Fibroblast of skin of left biceps (primary cell): ENCODE data around the gene CACNB2.
A peak's percentile ranks its signal among the peaks of the same experiment; 100 is the strongest.

Source experiments
- DNase-seq, 2 experiments: peaks; one replicate each; pipeline ENCODE4 v3.0.0-alpha.2; 2013; ENCODE audit warnings: low read depth in 2 of 2

The CACNB2 gene

DNA sequence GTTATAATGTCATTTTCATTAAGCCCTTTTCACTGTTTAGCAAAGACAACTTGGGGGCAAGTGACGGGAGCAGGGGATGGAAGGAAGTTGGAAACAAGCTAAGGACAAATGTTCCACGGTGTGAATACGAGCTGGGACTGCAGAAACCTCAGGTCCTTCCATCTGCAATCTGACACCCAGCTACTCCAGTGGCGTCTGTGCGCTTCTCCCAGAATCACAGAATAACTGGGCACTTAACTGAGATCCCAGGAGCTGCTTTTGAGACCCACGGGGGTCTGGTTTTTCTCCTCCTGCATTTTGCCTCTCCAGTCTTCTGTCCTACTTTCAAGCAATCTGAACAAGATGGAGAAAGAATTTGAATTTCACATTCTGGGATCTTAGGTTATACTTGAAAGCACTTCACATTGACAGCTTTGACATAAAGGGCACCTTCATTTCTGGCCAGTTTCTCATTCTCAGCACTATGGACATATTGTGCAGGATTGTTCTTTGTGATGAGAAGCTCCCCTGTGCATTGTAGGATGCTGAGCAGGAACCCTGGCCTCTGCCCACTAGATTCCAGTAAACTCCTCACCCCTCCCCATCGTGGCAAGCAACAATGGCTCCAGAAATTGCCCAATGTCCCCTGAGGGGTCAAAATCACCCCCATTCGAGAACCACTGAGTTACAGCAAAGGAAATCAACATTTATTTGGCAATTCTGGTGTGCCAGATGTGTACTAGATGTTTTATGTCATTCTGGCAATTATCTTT is 194.1 kb downstream of the CACNB2 start:
- no peak for DNase-seq

GRCh38 chr10:18340496-18341051 is 200.3 kb downstream of the CACNB2 start:
- no peak for DNase-seq

GRCh38 chr10:18341055-18341454 is 200.8 kb downstream of the CACNB2 start:
- no peak for DNase-seq

DNA sequence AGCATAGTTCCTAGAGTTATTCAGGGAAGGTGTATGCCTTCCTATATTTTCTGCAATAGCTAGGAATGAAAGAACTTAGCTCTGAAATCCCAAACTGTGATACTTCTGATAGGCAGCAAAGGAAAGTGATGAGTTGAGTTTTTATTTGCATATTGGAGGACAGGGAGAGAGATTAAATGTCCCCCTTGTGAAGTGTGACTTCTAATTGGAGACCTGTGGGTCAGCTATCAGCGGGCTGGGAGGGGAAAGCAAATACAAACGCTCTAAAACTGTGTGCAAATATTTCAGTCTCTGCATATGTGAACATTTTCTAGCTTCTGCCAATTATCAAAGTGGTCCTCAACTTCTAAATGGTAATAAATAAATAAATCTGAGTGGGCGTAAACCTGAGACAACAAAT is 203.3 kb downstream of the CACNB2 start:
- no peak for DNase-seq

- DNase-seq = no peak
Measured at GRCh38 chr10:18345308-18345707, 205.1 kb downstream of the CACNB2 start.

- DNase-seq = no peak
Measured at GRCh38 chr10:18350340-18350739, 210.1 kb downstream of the CACNB2 start.

DNA sequence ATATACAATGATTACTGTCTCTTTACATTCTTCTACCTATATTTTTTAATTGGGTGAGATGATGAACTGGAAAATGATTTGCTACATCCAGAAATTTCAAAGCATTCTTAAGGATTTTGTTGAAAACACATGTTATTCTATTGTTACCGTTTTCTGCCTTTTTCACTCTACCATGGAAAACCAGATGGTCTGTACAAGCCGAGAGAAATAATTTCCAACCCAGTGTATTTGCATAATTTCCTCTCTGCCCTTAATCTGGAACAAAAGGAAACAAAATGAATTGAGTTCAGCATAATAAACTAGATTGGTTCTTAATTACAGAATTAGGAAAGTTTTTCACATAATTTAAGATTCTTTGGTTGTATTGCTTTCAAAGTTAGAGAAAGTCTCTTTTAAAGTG is 211.2 kb downstream of the CACNB2 start:
- DNase-seq = no peak

GRCh38 chr10:18352175-18352574 is 212.0 kb downstream of the CACNB2 start:
- no peak for DNase-seq

DNA sequence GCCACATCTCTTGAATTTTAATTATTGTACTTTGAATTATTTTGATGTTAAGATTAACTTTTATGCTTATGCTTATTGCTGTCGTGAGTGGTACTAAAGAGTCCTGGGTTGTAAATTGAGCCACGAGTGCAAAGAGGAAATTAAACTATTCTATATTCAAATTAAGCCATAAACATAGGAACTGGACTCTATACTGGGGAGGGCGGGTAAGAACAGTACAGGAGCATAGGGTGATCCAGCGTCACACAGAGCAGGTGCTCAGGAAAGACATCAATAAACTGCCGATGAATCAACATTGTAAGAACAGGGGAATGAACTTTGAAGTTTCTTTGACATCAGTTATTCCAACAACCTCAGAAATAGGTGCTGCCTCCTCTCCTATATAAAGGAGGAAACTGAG is 219.6 kb downstream of the CACNB2 start:
- no peak for DNase-seq

DNA sequence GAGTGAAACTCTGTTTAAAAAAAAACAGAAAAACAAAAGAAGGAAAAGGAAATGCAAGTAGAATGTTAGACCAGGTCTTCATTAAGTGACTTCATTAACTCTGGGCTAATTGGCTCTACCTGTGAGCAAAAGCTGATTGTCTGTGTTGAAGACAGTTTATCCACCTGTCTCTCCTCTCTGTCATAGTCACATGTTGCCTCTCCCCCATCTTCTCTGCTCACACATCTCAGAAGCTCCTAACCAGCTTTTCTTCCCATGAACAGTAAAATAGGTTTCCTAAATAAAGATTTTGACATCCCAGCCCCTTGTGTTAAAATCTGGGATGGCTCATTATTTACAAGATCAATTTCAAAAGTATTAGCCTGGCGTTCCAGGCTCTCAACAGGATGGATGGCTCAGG is 222.7 kb downstream of the CACNB2 start:
- DNase-seq = no peak

DNA sequence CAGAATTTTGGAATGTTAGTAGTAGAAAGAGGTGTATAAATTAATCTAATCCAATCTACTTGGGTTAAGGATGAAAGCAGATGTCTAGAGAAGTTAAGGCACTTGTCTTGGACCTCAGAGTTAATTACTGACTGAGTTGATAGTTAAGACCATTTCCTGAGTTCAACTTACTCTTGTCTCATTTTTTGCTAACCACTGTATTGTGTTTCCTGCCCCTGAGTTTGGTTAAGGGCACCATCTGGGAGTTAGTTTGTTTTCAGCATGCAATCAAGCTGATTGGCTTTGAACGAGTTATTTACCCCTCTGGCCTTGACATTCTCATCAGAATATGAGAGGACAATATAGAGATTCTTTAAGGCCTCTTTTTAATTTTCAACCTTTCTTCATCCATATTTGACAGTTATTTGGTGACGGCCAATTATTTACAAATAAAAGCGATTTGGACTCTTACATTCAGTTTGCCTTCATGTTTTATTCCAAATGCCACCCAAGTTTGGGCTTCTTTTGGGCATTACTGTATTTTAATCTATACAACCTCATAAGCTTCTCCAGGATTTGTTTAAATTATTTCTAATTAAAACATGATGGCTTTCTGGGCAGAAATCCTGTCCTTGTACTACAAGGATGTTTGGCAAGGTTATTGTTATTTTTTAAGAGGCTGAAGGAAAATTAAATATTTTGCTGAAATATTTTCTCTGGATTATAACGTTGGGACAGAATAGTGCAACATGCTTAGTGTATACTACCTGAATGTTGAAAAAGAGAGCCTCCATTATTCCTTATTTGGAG is 225.0 kb downstream of the CACNB2 start:
- DNase-seq = no peak

DNA sequence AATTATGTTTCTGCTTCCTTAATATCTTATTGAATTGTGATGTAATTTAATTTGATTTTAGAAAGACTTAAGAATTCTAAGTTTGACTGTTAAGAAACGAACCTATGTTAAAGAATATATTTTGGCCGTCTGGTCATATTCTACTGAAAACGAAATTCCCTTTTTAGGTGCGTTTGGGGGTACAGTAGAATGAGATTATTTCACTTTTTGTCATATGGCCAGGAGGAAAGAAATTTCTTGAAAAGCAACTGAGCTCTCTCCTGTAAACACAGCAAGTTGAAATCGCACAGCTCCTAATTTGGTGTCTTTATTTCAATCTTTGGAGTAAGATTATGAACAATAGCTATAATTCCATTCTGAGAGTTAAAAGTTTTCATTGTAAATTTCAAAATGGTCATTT is 227.6 kb downstream of the CACNB2 start:
- no peak for DNase-seq

GRCh38 chr10:18368273-18368672 is 228.0 kb downstream of the CACNB2 start:
- peak in 1 of 2 experiments; percentile 10 for DNase-seq

- peak; percentile 16 to 29 for DNase-seq
Measured at GRCh38 chr10:18368682-18369081, 228.5 kb downstream of the CACNB2 start.

GRCh38 chr10:18369859-18370473 is 229.7 kb downstream of the CACNB2 start:
- DNase-seq = no peak

DNA sequence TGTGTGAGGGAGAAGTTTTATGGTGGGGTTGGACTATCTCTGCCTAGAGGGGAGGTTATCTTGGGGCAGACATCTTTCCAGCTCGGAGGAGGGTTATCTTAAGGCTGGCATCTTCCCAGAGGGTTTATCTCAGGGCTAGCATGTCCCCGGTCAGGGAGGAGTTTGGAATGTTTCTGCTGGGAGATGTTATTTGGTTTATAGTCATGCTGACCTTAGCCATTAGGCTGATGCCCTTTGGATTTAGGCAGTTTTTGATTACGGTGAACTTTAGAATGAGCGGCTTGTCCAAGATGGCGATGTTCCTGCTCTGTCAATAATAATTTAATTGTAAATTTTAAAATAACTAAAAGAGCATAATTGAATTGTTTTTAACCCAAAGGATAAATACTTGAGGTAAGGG is 236.4 kb downstream of the CACNB2 start:
- DNase-seq = no peak

DNA sequence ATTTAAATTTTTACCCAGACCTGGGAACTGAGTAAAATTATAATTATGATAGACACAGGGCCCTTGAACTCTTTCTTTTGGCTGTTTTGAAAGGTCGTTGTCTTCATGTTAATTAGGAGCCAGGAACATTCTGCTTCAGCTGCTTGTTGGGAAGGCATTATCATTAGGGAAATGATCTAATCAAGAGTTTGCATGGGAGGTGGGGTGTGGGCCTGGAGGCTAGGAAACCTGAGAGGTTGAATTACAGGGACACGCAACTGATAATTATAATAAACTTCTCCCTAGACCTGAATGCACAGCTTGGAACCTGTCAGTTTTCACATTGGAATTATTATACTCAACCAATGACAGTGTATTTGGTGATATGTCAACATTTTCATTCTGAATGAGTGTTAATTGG is 237.7 kb downstream of the CACNB2 start:
- no peak for DNase-seq

GRCh38 chr10:18378766-18379165 is 238.5 kb downstream of the CACNB2 start:
- DNase-seq = no peak

- DNase-seq = no peak
Measured at GRCh38 chr10:18381679-18382078, 241.5 kb downstream of the CACNB2 start.

DNA sequence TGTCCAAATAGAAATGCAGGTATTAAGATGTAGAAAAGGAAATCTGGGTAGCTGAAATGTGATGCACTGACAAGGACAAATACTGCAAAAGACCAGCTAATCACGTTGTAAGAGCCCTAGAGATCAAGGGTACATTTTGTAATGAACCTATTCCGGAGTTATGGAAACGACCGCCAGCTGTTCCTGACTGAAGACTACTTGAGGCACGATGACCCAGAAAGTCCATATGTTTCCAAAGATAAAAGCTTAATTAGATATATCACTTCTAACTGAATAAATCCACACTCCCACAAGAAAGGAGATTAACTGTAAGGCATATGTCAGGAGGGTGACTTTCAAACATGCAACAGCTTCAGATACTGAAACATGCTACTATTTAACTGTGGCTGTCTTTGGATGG is 257.7 kb downstream of the CACNB2 start:
- DNase-seq = no peak

DNA sequence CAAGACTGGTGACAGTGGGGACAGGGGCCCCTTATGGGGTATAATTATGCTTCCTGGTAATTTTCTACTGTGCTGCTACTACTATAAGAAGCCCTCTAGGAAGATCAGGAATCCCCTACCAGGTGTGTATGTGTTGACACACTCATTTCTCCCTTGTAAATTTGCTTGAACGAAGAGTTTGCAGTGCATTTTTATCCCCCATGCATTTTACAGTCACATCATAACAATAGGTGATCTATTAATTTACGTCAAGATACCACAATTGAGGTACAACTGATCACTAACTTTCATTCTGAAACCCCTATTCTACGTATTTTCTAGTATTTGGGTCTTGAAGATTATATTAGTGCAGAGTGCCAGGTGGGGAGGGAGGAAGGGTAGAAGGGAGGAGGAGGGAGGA is 258.9 kb downstream of the CACNB2 start:
- DNase-seq = no peak

DNA sequence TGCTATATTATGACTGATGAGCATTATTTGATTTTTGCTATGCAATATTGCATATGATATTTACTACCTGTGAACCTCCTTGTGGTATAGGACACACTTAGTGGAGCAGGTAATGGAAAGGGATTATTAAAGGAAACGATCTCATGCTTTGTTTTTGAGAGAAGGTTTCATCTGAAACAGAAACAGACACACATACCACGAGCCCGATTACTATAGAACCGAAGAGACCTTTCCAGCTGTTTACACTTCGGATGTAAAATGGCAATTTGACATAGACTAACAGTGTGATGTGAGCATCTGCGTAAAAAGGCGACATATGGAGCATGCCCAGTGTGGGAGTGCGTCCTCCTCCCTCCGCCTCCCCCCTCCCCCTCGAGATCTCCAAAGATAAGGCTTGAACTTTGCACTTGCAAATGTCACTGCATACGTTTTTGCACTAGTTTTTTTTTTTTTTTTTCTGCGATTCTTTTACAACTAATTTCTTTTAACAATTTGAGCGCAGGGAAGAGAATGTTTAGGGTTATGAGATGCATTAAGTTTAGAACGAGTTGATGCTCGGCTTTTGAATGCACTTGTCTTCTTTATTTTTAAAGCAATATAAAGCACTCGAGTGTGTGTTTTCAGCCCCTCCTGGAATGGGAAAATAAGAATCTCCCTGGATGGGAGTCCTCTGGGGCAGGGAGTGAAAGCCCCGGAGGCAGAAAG is 260.1 kb downstream of the CACNB2 start:
- DNase-seq = no peak
